Testis (tissue), 2 donors: ENCODE measurements around the gene SPATA31C2.
A peak's percentile ranks its signal among the peaks of the same experiment; 100 is the strongest.

Experiments used
- POLR2A ChIP-seq: fragments of 450-650 bp; IDR thresholded peaks from one replicate; pipeline ENCODE4 v1.6.1; 2017; ENCODE audit warnings: antibody characterized with exemption, mild to moderate bottlenecking, moderate library complexity
- TF ChIP-seq, protein P1 (sequence below), 3 experiments: fragments of 450-650 bp in 2 of 3; fragments of 200-600 bp in 1 of 3; sonication (generic) in 1 of 3; IDR thresholded peaks; one replicate each; pipeline ENCODE4 v1.5.1; 2016 to 2019; ENCODE audit warnings: antibody characterized with exemption in 3 of 3, mild to moderate bottlenecking in 2 of 3, moderate library complexity in 1 of 3

DNA sequence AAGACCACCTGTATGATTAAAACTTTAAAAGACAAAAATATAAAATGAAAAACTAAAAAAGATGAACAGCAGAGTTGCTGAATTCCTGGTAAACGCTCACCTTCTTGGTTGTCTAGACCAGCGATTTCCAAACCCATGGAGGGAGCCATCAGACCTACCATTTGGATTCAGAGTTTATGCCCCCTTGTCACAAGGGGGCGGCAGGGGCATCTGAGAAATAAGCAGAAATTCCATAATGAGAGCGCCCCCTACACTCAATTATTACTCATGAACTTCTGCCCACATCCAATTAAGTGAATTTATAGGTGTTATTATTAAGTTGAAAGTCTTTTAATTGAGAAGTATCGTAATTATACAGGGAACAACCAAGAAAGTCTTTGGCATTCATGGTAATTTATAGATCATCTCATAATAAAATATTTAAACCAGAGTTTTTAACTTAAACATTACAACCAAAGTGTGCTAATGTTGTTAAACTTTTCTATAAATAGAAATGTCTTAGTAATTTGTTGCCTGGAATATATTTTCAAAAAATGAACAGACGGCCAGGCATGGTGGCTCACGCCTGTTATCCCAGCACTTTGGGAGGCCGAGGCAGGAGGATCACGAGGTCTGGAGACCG, 35.2 kb upstream of the SPATA31C2 start:
- TF ChIP-seq, protein P1, sequence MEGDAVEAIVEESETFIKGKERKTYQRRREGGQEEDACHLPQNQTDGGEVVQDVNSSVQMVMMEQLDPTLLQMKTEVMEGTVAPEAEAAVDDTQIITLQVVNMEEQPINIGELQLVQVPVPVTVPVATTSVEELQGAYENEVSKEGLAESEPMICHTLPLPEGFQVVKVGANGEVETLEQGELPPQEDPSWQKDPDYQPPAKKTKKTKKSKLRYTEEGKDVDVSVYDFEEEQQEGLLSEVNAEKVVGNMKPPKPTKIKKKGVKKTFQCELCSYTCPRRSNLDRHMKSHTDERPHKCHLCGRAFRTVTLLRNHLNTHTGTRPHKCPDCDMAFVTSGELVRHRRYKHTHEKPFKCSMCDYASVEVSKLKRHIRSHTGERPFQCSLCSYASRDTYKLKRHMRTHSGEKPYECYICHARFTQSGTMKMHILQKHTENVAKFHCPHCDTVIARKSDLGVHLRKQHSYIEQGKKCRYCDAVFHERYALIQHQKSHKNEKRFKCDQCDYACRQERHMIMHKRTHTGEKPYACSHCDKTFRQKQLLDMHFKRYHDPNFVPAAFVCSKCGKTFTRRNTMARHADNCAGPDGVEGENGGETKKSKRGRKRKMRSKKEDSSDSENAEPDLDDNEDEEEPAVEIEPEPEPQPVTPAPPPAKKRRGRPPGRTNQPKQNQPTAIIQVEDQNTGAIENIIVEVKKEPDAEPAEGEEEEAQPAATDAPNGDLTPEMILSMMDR (IDR thresholded peaks at IDR 0.05), result peak; percentile 56 to 66 (median 64)
- TF ChIP-seq POLR2A, result no peak
